ENCODE measurements around the gene LDLR.

DNA sequence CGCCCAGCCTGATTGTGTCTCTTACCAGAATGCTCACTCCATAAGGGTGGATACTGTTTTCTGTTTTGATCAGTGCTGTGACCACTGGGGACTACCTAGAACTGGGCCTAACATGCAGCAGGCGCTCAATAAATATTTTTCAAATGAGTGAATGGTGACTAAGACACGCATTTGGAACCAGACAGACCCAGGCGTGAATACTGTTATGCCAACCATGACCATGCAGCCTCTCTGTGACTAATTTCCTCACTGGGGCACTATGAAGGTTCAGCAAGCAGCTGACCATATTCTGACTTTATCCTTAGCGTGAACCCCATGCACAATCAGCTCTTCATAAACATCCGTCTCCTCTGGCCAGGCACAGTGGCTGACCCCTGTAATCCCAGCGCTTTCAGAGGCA is 79.3 kb downstream of the LDLR start:
- TF ChIP-seq POLR2A (IDR thresholded peaks at IDR 0.05): no peak
- TF ChIP-seq, protein P1, sequence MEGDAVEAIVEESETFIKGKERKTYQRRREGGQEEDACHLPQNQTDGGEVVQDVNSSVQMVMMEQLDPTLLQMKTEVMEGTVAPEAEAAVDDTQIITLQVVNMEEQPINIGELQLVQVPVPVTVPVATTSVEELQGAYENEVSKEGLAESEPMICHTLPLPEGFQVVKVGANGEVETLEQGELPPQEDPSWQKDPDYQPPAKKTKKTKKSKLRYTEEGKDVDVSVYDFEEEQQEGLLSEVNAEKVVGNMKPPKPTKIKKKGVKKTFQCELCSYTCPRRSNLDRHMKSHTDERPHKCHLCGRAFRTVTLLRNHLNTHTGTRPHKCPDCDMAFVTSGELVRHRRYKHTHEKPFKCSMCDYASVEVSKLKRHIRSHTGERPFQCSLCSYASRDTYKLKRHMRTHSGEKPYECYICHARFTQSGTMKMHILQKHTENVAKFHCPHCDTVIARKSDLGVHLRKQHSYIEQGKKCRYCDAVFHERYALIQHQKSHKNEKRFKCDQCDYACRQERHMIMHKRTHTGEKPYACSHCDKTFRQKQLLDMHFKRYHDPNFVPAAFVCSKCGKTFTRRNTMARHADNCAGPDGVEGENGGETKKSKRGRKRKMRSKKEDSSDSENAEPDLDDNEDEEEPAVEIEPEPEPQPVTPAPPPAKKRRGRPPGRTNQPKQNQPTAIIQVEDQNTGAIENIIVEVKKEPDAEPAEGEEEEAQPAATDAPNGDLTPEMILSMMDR (IDR thresholded peaks at IDR 0.05): no peak

All from heart left ventricle (tissue), 13 donors.